SK-N-SH (cell line): Measurements from ENCODE around the gene BAK1. TPM values are rescaled to one million over a fixed set of nuclear protein-coding genes. Genes with fewer than 3 reads are reported as not detected.
A peak's percentile ranks its signal among the peaks of the same experiment; 100 is the strongest.

Experiments used
- ELF1 ChIP-seq: IDR thresholded peaks from 2 replicates; pipeline ENCODE4 v1.4.0; 2012
- EZH2phosphoT487 ChIP-seq: fragments of 200-600 bp; sonication (generic); IDR thresholded peaks from 2 replicates; pipeline ENCODE4 v1.6.1; 2017; ENCODE audit warnings: low read depth, mixed run types, mild to moderate bottlenecking, antibody characterized with exemption, moderate library complexity, borderline replicate concordance
- FOXJ3 ChIP-seq: sonication (generic); formaldehyde crosslinking; IDR thresholded peaks from 2 replicates; pipeline ENCODE4 v1.5.1; 2020; ENCODE audit warnings: mild to moderate bottlenecking, missing genetic modification reagents
- FOXM1 ChIP-seq: IDR thresholded peaks from 2 replicates; pipeline ENCODE4 v1.4.0; 2012; ENCODE audit warnings: low read depth, mild to moderate bottlenecking
- GABPA ChIP-seq: IDR thresholded peaks from 2 replicates; pipeline ENCODE4 v1.4.0; 2012; ENCODE audit warnings: low read depth, mild to moderate bottlenecking
- MAX ChIP-seq: IDR thresholded peaks from 2 replicates; pipeline ENCODE4 v1.4.0; 2012; ENCODE audit warnings: low read depth
- MXI1 ChIP-seq: IDR thresholded peaks from 2 replicates; pipeline ENCODE4 v1.6.1; 2012; ENCODE audit warnings: mild to moderate bottlenecking, low read depth, low read length, improper control_type of control experiment
- NRF1 ChIP-seq: IDR thresholded peaks from 2 replicates; pipeline ENCODE4 v1.6.1; 2012; ENCODE audit warnings: low read depth, mild to moderate bottlenecking, low read length
- POLR2AphosphoS5 ChIP-seq: IDR thresholded peaks from 2 replicates; pipeline ENCODE4 v1.6.1; 2012; ENCODE audit warnings: low read depth, low read length
- RAD21 ChIP-seq: IDR thresholded peaks from 2 replicates; pipeline ENCODE4 v1.6.1; 2012; ENCODE audit warnings: mild to moderate bottlenecking, low read length
- REST ChIP-seq: IDR thresholded peaks from 2 replicates; pipeline ENCODE4 v1.6.1; 2012; ENCODE audit warnings: mild to moderate bottlenecking, low read depth, low read length, moderate library complexity
- RFX5 ChIP-seq: IDR thresholded peaks from 2 replicates; pipeline ENCODE4 v1.6.1; 2012; ENCODE audit warnings: mild to moderate bottlenecking, improper control_type of control experiment, low read length
- RXRA ChIP-seq: IDR thresholded peaks from 2 replicates; pipeline ENCODE4 v1.4.0; 2012; ENCODE audit warnings: low read depth, mild to moderate bottlenecking, borderline replicate concordance
- TAF1 ChIP-seq: IDR thresholded peaks from 2 replicates; pipeline ENCODE4 v1.6.1; 2012; ENCODE audit warnings: low read depth, mild to moderate bottlenecking, low read length, moderate library complexity, borderline replicate concordance
- TCF12 ChIP-seq: IDR thresholded peaks from 2 replicates; pipeline ENCODE4 v1.4.0; 2012
- TEAD4 ChIP-seq: IDR thresholded peaks from 2 replicates; pipeline ENCODE4 v1.4.0; 2012; ENCODE audit warnings: mild to moderate bottlenecking, borderline replicate concordance; ENCODE audit not compliant: insufficient read depth
- USF2 ChIP-seq: fragments of 150-350 bp; IDR thresholded peaks from 2 replicates; pipeline ENCODE4 v1.6.1; 2017; ENCODE audit warnings: antibody characterized with exemption, low read length, low read depth, borderline replicate concordance
- YY1 ChIP-seq: IDR thresholded peaks from 2 replicates; pipeline ENCODE4 v1.4.0; 2012; ENCODE audit warnings: low read depth, mild to moderate bottlenecking
- ZBTB33 ChIP-seq: IDR thresholded peaks from 2 replicates; pipeline ENCODE4 v1.4.0; 2012; ENCODE audit warnings: low read depth, borderline replicate concordance
- polyA plus RNA-seq, 3 experiments: library from polyadenylated mRNA; depleted of rRNA; stranded (reverse); fragments of >200 nt; gene quantifications; 2 replicates each; pipeline ENCODE4 v1.2.3, GENCODE V29; 2012

BAK1 gene
- polyA plus RNA-seq, 1 of the 3 experiments (the other 2 are of a cell fraction): 15.4 TPM

GRCh38 chr6:33585403-33586107, 5.5 kb upstream of the BAK1 start (continued):
- no peak for TF ChIP-seq RXRA
- TF ChIP-seq REST: 0 out of 2 replicates have a peak, but pooled peaks have one; percentile 6
- no peak for TF ChIP-seq FOXM1
- TF ChIP-seq TEAD4: no peak
- TF ChIP-seq MXI1: 0 out of 2 replicates have a peak, but pooled peaks have one; percentile 17
- TF ChIP-seq RAD21: peak; percentile 91
- no peak for TF ChIP-seq EZH2phosphoT487
- TF ChIP-seq FOXJ3 (CRISPR knock-in tag): no peak
- no peak for TF ChIP-seq ELF1
- TF ChIP-seq MAX: no peak
- no peak for TF ChIP-seq TAF1
- TF ChIP-seq GABPA: no peak
- TF ChIP-seq TCF12: no peak
- TF ChIP-seq POLR2AphosphoS5: no peak
- TF ChIP-seq ZBTB33: no peak
- TF ChIP-seq NRF1: no peak
- no peak for TF ChIP-seq YY1
- TF ChIP-seq USF2: peak; percentile 36; the same call in 1 of the 2 replicates
- TF ChIP-seq RFX5: no peak
